ENCODE results near the gene FJX1. TPM values are rescaled to one million over a fixed set of nuclear protein-coding genes. Genes with fewer than 3 reads are reported as not detected.

The FJX1 gene
- total and polyA plus RNA-seq, 12 donors = 0.57 to 4.7 (median 1.5) TPM

GRCh38 chr11:35619116-35619854, 1.0 kb downstream of the FJX1 start:
- Histone ChIP-seq H3K4me3 (peak overlapping the region; percentile 51 to 79 (median 62)), H3K27ac (peak overlapping the region in 9 of 10 donors; percentile 18 to 92 (median 83)), H3K36me3 (no peaks in the 10 kb centered on the region), H3K4me1 (peaks cover 4 to 67% (median 34%) of the 10 kb centered on the region in 9 donors), H3K27me3 (peaks cover 0 to 92% (median 10%) of the 10 kb centered on the region in 7 donors), H3K9me3 (no peaks in the 10 kb centered on the region)
- DNase-seq = peak in 1 of 2 donors; percentile 30
- TF ChIP-seq CTCF (IDR thresholded peaks at IDR 0.05) = peak in 1 of 9 donors; percentile 18
- peak; percentile 18 to 68 (median 46) for ATAC-seq
- 0 to 1% methylated on average over 84 of the region's 84 CpGs for WGBS, 2 donors
- intact Hi-C loops (cut with DNase I) = loop anchor here (1.0 to 10.0 kb wide), 15 partner anchors 43 to 876 kb away; partner anchors contain the start of genes TRIM44 (in 3 of the 10) and LDLRAD3 (in 2 of the 10)

- peak overlapping the region in 5 of 10 donors; percentile 24 to 88 (median 26) for H3K27ac ChIP-seq
- H3K36me3 ChIP-seq = no peaks in the 10 kb centered on the region
- peak in 1 of 9 donors; percentile 5 for TF ChIP-seq CTCF (IDR thresholded peaks at IDR 0.05)
- H3K27me3 ChIP-seq = peaks cover 0 to 86% (median 10%) of the 10 kb centered on the region in 7 donors
- peak overlapping the region; percentile 51 to 79 (median 62) for H3K4me3 ChIP-seq
- DNase-seq (peak; percentile 24 to 34), ATAC-seq (peak in 1 of 8 donors; percentile 9)
- intact Hi-C loops (cut with DNase I) = loop anchor here (1.0 to 10.0 kb wide), 15 partner anchors 42 to 875 kb away; partner anchors contain the start of genes TRIM44 (in 6 of the 10) and LDLRAD3 (in 2 of the 10)
- H3K9me3 ChIP-seq = no peaks in the 10 kb centered on the region
- 4 to 8% methylated on average over 33 of the region's 33 CpGs for WGBS, 2 donors
- H3K4me1 ChIP-seq = peaks cover 4 to 70% (median 37%) of the 10 kb centered on the region in 9 donors
Observed at GRCh38 chr11:35619855-35620640, 1.8 kb downstream of the FJX1 start.

GRCh38 chr11:35620795-35621194, 2.5 kb downstream of the FJX1 start:
- WGBS, 2 donors = 84 to 86% methylated on average over 2 of the region's 2 CpGs
- peaks cover 0 to 83% (median 3%) of the 10 kb centered on the region in 7 donors for H3K27me3 ChIP-seq
- intact Hi-C loops (cut with DNase I) = loop anchor here in 4 of 10 donors (5.0 to 10.0 kb wide), 3 partner anchors 42 to 854 kb away; partner anchors contain the start of gene TRIM44 (in 3 of the 4)

More at GRCh38 chr11:35620795-35621194, 2.5 kb downstream of the FJX1 start:
- Histone ChIP-seq H3K27ac (no peak overlapping the region), H3K36me3 (no peaks in the 10 kb centered on the region), H3K4me1 (peaks cover 4 to 69% (median 37%) of the 10 kb centered on the region in 9 donors), H3K4me3 (peak overlapping the region in 3 of 10 donors; percentile 57 to 79 (median 65)), H3K9me3 (no peaks in the 10 kb centered on the region)
- no peak for ATAC-seq
- no peak for DNase-seq
- no peak for TF ChIP-seq CTCF (IDR thresholded peaks at IDR 0.05)

Data from heart right ventricle (tissue), 16 donors.